Natural killer cell (primary cell): ENCODE results near the gene DIPK2A. TPM values are rescaled to one million over a fixed set of nuclear protein-coding genes. Genes with fewer than 3 reads are reported as not detected.

Source experiments
- ATAC-seq, 3 donors: fragments of 150-1000 bp in 2 of 3; fragments of 200-7000 bp in 1 of 3; cut with Tn5 transposase; 1 replicate in 1 of 3; 2 replicates in 2 of 3; pipeline ENCODE4 v1.10.0; 2021; ENCODE audit warnings: mild to moderate bottlenecking in 2 of 3, moderate library complexity in 2 of 3
- DNase-seq, 2 donors: peaks; one replicate each; pipeline versions ENCODE4 v3.0.0 to v3.0.0-alpha.2; 2013 to 2021; ENCODE audit warnings: mixed read lengths in 1 of 2
- H3K27ac ChIP-seq: one replicate; pipeline ENCODE4 v1.5.1; 2013; ENCODE audit warnings: mild to moderate bottlenecking, low read length
- H3K27me3 ChIP-seq: one replicate; pipeline ENCODE4 v1.6.1; 2013; ENCODE audit warnings: low read length; ENCODE audit not compliant: control insufficient read depth, insufficient read depth
- H3K36me3 ChIP-seq: one replicate; pipeline ENCODE4 v1.6.1; 2013; ENCODE audit warnings: low read length; ENCODE audit not compliant: control insufficient read depth, insufficient read depth
- H3K4me1 ChIP-seq: one replicate; pipeline ENCODE4 v1.6.1; 2013; ENCODE audit warnings: low read length; ENCODE audit not compliant: control insufficient read depth, insufficient read depth
- H3K4me3 ChIP-seq: one replicate; pipeline ENCODE4 v1.5.1; 2013; ENCODE audit warnings: low read length
- H3K9me3 ChIP-seq: one replicate; pipeline ENCODE4 v1.6.1; 2013; ENCODE audit warnings: low read length; ENCODE audit not compliant: control insufficient read depth, insufficient read depth
- H3K27ac Mint-ChIP-seq, 2 donors: one replicate each; pipeline ENCODE4 v1.8.0; 2022; ENCODE audit warnings: mild to moderate bottlenecking in 2 of 2, mixed read lengths in 2 of 2, moderate library complexity in 1 of 2
- H3K27me3 Mint-ChIP-seq, 2 donors: one replicate each; pipeline ENCODE4 v1.8.0; 2022; ENCODE audit warnings: low read depth in 2 of 2, mixed read lengths in 2 of 2
- H3K36me3 Mint-ChIP-seq: one replicate; pipeline ENCODE4 v1.8.0; 2022; ENCODE audit warnings: mixed read lengths
- H3K4me1 Mint-ChIP-seq, 2 donors: one replicate each; pipeline ENCODE4 v1.8.0; 2022; ENCODE audit warnings: mixed read lengths in 2 of 2
- H3K4me3 Mint-ChIP-seq: one replicate; pipeline ENCODE4 v1.8.0; 2022; ENCODE audit warnings: mild to moderate bottlenecking, moderate library complexity, mixed read lengths
- H3K9me3 Mint-ChIP-seq, 2 donors: one replicate each; pipeline ENCODE4 v1.8.0; 2022; ENCODE audit warnings: mixed read lengths in 2 of 2
- WGBS: methylation state at CpG from one replicate; pipeline ENCODE4 v1.1.7; 2013; ENCODE audit warnings: missing lambda C conversion rate; ENCODE audit not compliant: insufficient coverage; 5-methylcytosine and 5-hydroxymethylcytosine counted together
- intact Hi-C: fragments of 100-400 bp; cut with micrococcal nuclease; formaldehyde crosslinking; loops from one replicate; pipeline ENCODE4 v1.14.2; 2022
- total RNA-seq, 4 donors: library from RNA; stranded (reverse); fragments of 120-200 nt in 1 of 4; gene quantifications; one replicate each; pipeline versions ENCODE4 v1.2.3 to v1.2.4, GENCODE V29; 2013 to 2022
- TF ChIP-seq, protein P1 (sequence below): fragments of 200-600 bp; IDR thresholded peaks from one replicate; pipeline ENCODE4 v1.8.0; 2022; ENCODE audit warnings: antibody characterized with exemption

DIPK2A gene
- total RNA-seq, 3 donors from 2014 or later (not counting 1 experiment from before 2014, with no cell fraction given) = 18.7 to 39.6 (median 28.2) TPM

DNA sequence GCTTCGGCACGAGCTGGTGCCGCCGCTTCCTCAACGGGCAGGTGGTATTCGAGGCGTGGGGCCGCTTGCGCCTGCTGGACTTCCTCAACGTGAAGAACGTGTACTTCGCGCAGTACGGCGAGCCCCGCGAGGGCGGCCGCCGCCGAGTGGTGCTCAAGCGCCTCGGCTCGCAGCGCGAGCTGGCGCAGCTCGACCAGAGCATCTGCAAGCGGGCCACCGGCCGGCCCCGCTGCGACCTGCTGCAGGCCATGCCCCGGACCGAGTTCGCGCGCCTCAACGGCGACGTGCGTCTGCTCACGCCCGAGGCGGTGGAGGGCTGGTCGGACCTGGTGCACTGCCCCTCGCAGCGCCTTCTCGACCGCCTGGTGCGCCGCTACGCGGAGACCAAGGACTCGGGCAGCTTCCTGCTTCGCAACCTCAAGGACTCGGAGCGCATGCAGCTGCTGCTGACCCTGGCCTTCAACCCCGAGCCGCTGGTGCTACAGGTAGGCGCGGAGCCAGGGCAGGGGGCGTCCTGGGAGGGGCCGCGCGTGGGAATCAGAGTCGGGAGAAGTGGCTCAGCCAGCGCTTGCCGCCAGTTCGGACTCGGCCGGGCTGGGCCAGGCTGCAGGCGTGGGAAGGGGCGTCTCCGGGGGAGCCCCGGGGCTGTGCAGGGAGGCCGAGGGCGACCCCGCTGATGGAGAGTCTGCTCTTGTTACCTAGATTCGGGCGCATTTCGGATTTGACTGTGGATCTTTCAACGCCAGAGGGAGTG, 1.1 kb downstream of the DIPK2A start:
- H3K9me3 Mint-ChIP-seq = no peaks in the 10 kb centered on the region
- intact Hi-C loops = loop anchor here (5.0 kb wide), 3 partner anchors 850 to 1395 kb away; partner anchors contain the start of genes ATR and U2SURP
- ATAC-seq (peak; percentile 10 to 47 (median 27)), DNase-seq (peak; percentile 59 to 91)
- under 1% methylated on average over 83 of the region's 83 CpGs for WGBS
- Histone ChIP-seq H3K36me3 (no peaks in the 10 kb centered on the region), H3K4me3 (peak overlapping the region; percentile 65), H3K27ac (peak overlapping the region; percentile 90), H3K4me1 (peaks cover 9% of the 10 kb centered on the region), H3K9me3 (no peaks in the 10 kb centered on the region), H3K27me3 (no peaks in the 10 kb centered on the region)
- H3K4me3 Mint-ChIP-seq = peak overlapping the region; percentile 89
- H3K27ac Mint-ChIP-seq = peak overlapping the region; percentile 82 to 94
- no peaks in the 10 kb centered on the region for H3K36me3 Mint-ChIP-seq
- peaks cover 34 to 45% of the 10 kb centered on the region in 2 donors for H3K4me1 Mint-ChIP-seq
- no peaks in the 10 kb centered on the region for H3K27me3 Mint-ChIP-seq
- TF ChIP-seq, protein P1, sequence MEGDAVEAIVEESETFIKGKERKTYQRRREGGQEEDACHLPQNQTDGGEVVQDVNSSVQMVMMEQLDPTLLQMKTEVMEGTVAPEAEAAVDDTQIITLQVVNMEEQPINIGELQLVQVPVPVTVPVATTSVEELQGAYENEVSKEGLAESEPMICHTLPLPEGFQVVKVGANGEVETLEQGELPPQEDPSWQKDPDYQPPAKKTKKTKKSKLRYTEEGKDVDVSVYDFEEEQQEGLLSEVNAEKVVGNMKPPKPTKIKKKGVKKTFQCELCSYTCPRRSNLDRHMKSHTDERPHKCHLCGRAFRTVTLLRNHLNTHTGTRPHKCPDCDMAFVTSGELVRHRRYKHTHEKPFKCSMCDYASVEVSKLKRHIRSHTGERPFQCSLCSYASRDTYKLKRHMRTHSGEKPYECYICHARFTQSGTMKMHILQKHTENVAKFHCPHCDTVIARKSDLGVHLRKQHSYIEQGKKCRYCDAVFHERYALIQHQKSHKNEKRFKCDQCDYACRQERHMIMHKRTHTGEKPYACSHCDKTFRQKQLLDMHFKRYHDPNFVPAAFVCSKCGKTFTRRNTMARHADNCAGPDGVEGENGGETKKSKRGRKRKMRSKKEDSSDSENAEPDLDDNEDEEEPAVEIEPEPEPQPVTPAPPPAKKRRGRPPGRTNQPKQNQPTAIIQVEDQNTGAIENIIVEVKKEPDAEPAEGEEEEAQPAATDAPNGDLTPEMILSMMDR = peak; percentile 32

DNA sequence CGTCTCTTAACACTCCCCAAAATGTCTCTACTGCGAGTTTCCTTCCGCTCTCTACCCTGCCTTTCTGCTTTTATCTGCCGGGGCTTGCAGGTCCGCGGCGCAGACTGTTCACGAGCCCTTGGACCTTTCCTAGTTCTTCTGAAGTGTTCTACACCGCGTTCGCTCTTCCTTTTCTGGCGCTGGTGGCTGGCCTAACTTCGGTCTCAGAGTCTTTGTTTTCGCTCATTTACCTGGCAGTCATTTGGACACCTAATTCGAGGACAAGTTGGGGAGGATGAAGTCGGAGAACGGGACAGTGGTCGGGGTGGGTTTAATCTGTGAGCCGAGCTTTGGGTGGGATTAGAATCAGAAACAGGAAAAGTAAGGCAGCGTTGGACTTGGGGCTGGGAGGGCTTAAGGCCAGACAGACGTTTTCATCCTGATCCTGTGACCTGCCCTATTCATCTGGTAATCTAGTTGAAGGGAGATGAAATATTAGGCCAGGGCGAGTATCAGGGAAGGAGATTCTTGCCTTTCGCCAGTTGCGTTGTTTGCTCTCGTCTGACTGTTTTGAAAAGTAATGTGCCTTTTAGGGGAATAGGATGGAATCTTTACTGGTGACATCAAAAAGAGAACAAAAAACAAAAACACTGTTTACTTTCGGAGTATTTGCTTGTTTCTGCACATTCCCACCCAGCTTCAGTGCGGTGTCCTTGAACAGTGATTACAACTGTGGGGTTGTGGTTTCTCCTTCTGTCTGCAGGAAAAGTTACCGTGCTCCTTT, 1.8 kb downstream of the DIPK2A start:
- TF ChIP-seq, protein P1 = no peak
- Histone ChIP-seq H3K4me1 (peaks cover 9% of the 10 kb centered on the region), H3K27me3 (no peaks in the 10 kb centered on the region), H3K36me3 (no peaks in the 10 kb centered on the region), H3K4me3 (peak overlapping the region; percentile 65), H3K27ac (peak overlapping the region; percentile 90), H3K9me3 (no peaks in the 10 kb centered on the region)
- Mint-ChIP-seq H3K4me1 (peaks cover 41 to 53% of the 10 kb centered on the region in 2 donors), H3K4me3 (peak overlapping the region; percentile 89), H3K27me3 (no peaks in the 10 kb centered on the region), H3K36me3 (no peaks in the 10 kb centered on the region), H3K27ac (peak overlapping the region; percentile 82 to 94), H3K9me3 (no peaks in the 10 kb centered on the region)
- DNase-seq = no peak
- peak; percentile 19 to 43 (median 21) for ATAC-seq
- intact Hi-C loops = loop anchor here (5.0 kb wide), 3 partner anchors 851 to 1396 kb away; partner anchors contain the start of genes ATR and U2SURP
- WGBS = under 1% methylated on average over 28 of the region's 28 CpGs

DNA sequence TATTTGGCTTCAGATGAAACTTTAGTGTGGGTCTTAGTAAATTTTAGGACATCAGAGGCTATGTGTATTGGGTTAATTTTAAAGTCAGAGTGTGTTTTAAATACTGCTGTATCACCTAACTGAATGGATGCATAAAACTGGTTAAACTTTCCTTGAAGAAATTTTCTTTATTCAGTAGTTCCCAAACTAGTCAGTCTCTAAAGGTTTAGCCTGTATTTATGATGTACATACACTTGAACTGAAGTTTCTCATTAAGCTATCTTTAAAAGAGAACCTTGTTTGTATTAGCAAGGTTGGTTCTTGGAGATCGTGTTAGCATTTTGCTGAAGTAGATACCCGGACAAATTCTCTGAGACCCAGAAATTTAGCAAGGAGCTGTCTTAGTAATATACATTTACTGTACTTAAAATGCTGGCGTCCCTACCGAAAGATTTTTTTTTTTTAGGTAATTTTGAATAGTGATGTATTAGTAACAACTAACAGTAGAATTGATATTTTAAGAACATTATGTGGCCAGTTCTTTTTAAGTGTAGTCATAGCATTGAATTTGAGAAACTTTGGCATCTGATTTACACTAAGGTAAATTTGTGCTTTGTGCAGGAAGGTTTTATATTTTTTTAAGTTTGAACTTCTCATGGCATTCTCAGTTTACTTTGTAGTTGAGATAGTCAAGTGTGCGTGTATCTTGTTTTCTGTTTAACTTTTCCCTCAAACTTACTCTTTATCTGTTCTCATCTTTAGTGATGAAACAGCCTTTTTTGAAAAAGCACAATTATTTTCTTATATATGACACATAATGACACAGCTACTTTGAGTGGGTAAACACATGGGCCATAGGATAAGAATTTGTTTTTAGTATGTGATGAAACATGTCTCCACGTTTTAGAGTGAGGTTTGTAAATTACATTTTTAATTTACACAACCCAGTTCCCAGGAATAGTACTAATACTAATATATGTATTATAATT, 2.9 kb downstream of the DIPK2A start:
- Mint-ChIP-seq H3K27ac (peak overlapping the region; percentile 82 to 94), H3K36me3 (no peaks in the 10 kb centered on the region), H3K27me3 (no peaks in the 10 kb centered on the region), H3K9me3 (no peaks in the 10 kb centered on the region), H3K4me1 (peaks cover 49 to 63% of the 10 kb centered on the region in 2 donors), H3K4me3 (peak overlapping the region; percentile 89)
- TF ChIP-seq, protein P1 = no peak
- Histone ChIP-seq H3K27ac (no peak overlapping the region), H3K4me3 (peak overlapping the region; percentile 65), H3K27me3 (no peaks in the 10 kb centered on the region), H3K36me3 (no peaks in the 10 kb centered on the region), H3K4me1 (peaks cover 9% of the 10 kb centered on the region), H3K9me3 (no peaks in the 10 kb centered on the region)
- intact Hi-C loops = loop anchor here (5.0 kb wide), 3 partner anchors 852 to 1397 kb away; partner anchors contain the start of genes ATR and U2SURP
- WGBS = 20% methylated on average over 1 of the region's 6 CpGs
- no peak for ATAC-seq
- DNase-seq = no peak
